Endothelial cell of umbilical vein (primary cell): Measurements from ENCODE around the gene CDC42EP4. TPM values are rescaled to one million over a fixed set of nuclear protein-coding genes. Genes with fewer than 3 reads are reported as not detected.
A peak's percentile ranks its signal among the peaks of the same experiment; 100 is the strongest.

Experiments used
- BruUV-seq: library from RNA; stranded (reverse); fragments of 400-500 nt; replicated peaks from 2 replicates; lab custom pipeline; 2021; lab: Mats Ljungman, UMichigan
- CTCF ChIA-PET: fragments of 300-600, 350-600 bp; sonication (Branson Sonifier 250); formaldehyde crosslinking; loops from one replicate; lab custom pipeline; 2021; ENCODE audit warnings: antibody characterized with exemption, inconsistent platforms; lab: Charles Lee
- POLR2A ChIA-PET: fragments of 300-600, 350-600 bp; sonication (Branson Sonifier 250); formaldehyde crosslinking; loops from one replicate; lab custom pipeline; 2021; ENCODE audit warnings: antibody characterized with exemption, inconsistent platforms; lab: Charles Lee
- DNase-seq: peaks from one replicate; pipeline ENCODE4 v3.0.0-alpha.2; 2011; ENCODE audit warnings: low read depth, low spot score
- FAIRE-seq: peaks from 2 replicates; lab custom pipeline; 2011; peaks lifted over from hg19 to GRCh38; lab: Jason Lieb, UNC
- H2AFZ ChIP-seq: 2 replicates; pipeline ENCODE4 v1.6.0; 2012; ENCODE audit warnings: low read depth, low read length, control low read depth, inconsistent platforms
- H3K27ac ChIP-seq: 2 replicates; pipeline ENCODE4 v1.5.1; 2011; ENCODE audit warnings: low read depth, mild to moderate bottlenecking, control low read depth, low read length, moderate library complexity; ENCODE audit not compliant: insufficient read depth
- H3K27me3 ChIP-seq, 2 experiments: 2 replicates each; pipeline versions ENCODE4 v1.6.0 to v1.6.1; 2011; ENCODE audit warnings: low read length in 2 of 2, mixed read lengths in 1 of 2; ENCODE audit not compliant: control insufficient read depth in 2 of 2, insufficient read depth in 2 of 2
- H3K36me3 ChIP-seq, 2 experiments: 2 replicates in 1 of 2; 3 replicates in 1 of 2; pipeline ENCODE4 v1.5.1; 2011; ENCODE audit warnings: low read length in 2 of 2, mild to moderate bottlenecking in 1 of 2, moderate library complexity in 1 of 2; ENCODE audit not compliant: control insufficient read depth in 2 of 2, insufficient read depth in 2 of 2; ENCODE audit errors: extremely low read depth in 1 of 2
- H3K4me1 ChIP-seq: 3 replicates; pipeline ENCODE4 v1.5.1; 2011; ENCODE audit warnings: mild to moderate bottlenecking, low read length; ENCODE audit not compliant: control insufficient read depth, insufficient read depth; ENCODE audit errors: extremely low read depth
- H3K4me2 ChIP-seq: 2 replicates; pipeline ENCODE4 v1.6.1; 2011; ENCODE audit warnings: low read length, control low read depth, mixed read lengths; ENCODE audit not compliant: insufficient read depth
- H3K4me3 ChIP-seq, 3 experiments: fragments of 200-600 bp in 1 of 3; sonication (generic), shearing (Covaris generic) in 1 of 3; replicated peaks in 1 of 3; 2 replicates each; pipeline ENCODE4 v1.5.1; 2011 to 2016; ENCODE audit warnings: control low read depth in 3 of 3, low read length in 3 of 3, mild to moderate bottlenecking in 2 of 3, inconsistent platforms in 1 of 3, low read depth in 1 of 3, moderate library complexity in 1 of 3; ENCODE audit not compliant: insufficient read depth in 1 of 3
- H3K79me2 ChIP-seq: 2 replicates; pipeline ENCODE4 v1.6.0; 2012; ENCODE audit warnings: low read length, inconsistent platforms; ENCODE audit not compliant: control insufficient read depth, insufficient read depth
- H3K9ac ChIP-seq: replicated peaks from 2 replicates; pipeline ENCODE3; 2011; ENCODE audit warnings: low read length, control low read depth; ENCODE audit not compliant: insufficient read depth; ENCODE audit errors: extremely low read depth
- H3K9me1 ChIP-seq: replicated peaks from 3 replicates; pipeline ENCODE4 v1.6.0; 2011; ENCODE audit warnings: mild to moderate bottlenecking, low read length; ENCODE audit not compliant: control insufficient read depth, insufficient read depth; ENCODE audit errors: extremely low read depth
- H3K9me3 ChIP-seq: replicated peaks from 2 replicates; pipeline ENCODE4 v1.5.1; 2012; ENCODE audit warnings: low read length, inconsistent platforms; ENCODE audit not compliant: control insufficient read depth, insufficient read depth
- H4K20me1 ChIP-seq: replicated peaks from 2 replicates; pipeline ENCODE3; 2011; ENCODE audit warnings: mild to moderate bottlenecking, low read length; ENCODE audit not compliant: control insufficient read depth, insufficient read depth; ENCODE audit errors: extremely low read depth
- EZH2 ChIP-seq: IDR thresholded peaks from 2 replicates; pipeline ENCODE4 v1.6.1; 2012; ENCODE audit warnings: borderline replicate concordance, low read depth, mild to moderate bottlenecking, moderate library complexity, low read length, inconsistent platforms; ENCODE audit not compliant: severe bottlenecking
- FOS ChIP-seq: IDR thresholded peaks from 2 replicates; pipeline ENCODE4 v1.6.1; 2011; ENCODE audit warnings: mild to moderate bottlenecking, low read length, moderate library complexity, borderline replicate concordance; ENCODE audit not compliant: insufficient read depth
- GATA2 ChIP-seq: IDR thresholded peaks from 2 replicates; pipeline ENCODE4 v1.7.0; 2011; ENCODE audit warnings: low read depth, mild to moderate bottlenecking, moderate library complexity, mixed read lengths, low read length; ENCODE audit not compliant: insufficient read length, insufficient read depth
- JUN ChIP-seq: IDR thresholded peaks from 2 replicates; pipeline ENCODE4 v1.6.1; 2011; ENCODE audit warnings: borderline replicate concordance, low read depth; ENCODE audit not compliant: insufficient read length, insufficient read depth
- MYC ChIP-seq: IDR thresholded peaks from one replicate; pipeline ENCODE4 v1.6.1; 2011; ENCODE audit warnings: mild to moderate bottlenecking, low read depth, low read length
- POLR2A ChIP-seq: IDR thresholded peaks from 2 replicates; pipeline ENCODE4 v1.6.1; 2012; ENCODE audit warnings: low read depth, mild to moderate bottlenecking, control low read depth, low read length
- POLR2AphosphoS5 ChIP-seq: IDR thresholded peaks from 2 replicates; pipeline ENCODE4 v1.6.1; 2012; ENCODE audit warnings: low read depth, mild to moderate bottlenecking, control low read depth, low read length, moderate library complexity; ENCODE audit not compliant: insufficient read depth
- dilution Hi-C: fragments of 300-500 bp; cut with MboI; formaldehyde crosslinking; loops from one replicate; pipeline ENCODE4 v1.15.0; 2019; ENCODE audit warnings: low sequenced_read_pairs; ENCODE audit not compliant: extremely low pct_ligation_motif_present
- intact Hi-C: fragments of 100-400 bp; cut with micrococcal nuclease; formaldehyde crosslinking; loops from one replicate; pipeline ENCODE4 v1.10.0; 2022
- polyA plus RNA-seq, 4 experiments: library from polyadenylated mRNA; depleted of rRNA in 3 of 4; stranded (reverse) in 3 of 4; unstranded in 1 of 4; fragments of >200 nt; gene quantifications; 2 replicates each; pipeline versions ENCODE4 v1.2.1 to v1.2.3, GENCODE V29; 2011 to 2012; ENCODE audit warnings: missing spikeins in 1 of 4
- total RNA-seq: library from RNA; stranded (reverse); gene quantifications from 2 replicates; pipeline ENCODE4 v1.2.3, GENCODE V29; 2021
- TF ChIP-seq, protein P1 (sequence below), 2 donors: IDR thresholded peaks; 1 replicate in 1 of 2; 2 replicates in 1 of 2; pipeline ENCODE4 v1.5.1; 2011; ENCODE audit warnings: low read length in 2 of 2, mild to moderate bottlenecking in 2 of 2, moderate library complexity in 2 of 2, control low read depth in 1 of 2, inconsistent platforms in 1 of 2, low read depth in 1 of 2; ENCODE audit not compliant: insufficient read depth in 1 of 2; ENCODE audit errors: extremely low read depth in 1 of 2
- TF ChIP-seq, protein P2 (sequence below): IDR thresholded peaks from 2 replicates; pipeline ENCODE4 v1.6.1; 2011; ENCODE audit not compliant: insufficient read depth, insufficient read length

The CDC42EP4 gene
- total and polyA plus RNA-seq, 2 donors (not counting 3 experiments of a cell fraction or from before 2014, with no cell fraction given): 11.4 to 19.6 TPM

DNA sequence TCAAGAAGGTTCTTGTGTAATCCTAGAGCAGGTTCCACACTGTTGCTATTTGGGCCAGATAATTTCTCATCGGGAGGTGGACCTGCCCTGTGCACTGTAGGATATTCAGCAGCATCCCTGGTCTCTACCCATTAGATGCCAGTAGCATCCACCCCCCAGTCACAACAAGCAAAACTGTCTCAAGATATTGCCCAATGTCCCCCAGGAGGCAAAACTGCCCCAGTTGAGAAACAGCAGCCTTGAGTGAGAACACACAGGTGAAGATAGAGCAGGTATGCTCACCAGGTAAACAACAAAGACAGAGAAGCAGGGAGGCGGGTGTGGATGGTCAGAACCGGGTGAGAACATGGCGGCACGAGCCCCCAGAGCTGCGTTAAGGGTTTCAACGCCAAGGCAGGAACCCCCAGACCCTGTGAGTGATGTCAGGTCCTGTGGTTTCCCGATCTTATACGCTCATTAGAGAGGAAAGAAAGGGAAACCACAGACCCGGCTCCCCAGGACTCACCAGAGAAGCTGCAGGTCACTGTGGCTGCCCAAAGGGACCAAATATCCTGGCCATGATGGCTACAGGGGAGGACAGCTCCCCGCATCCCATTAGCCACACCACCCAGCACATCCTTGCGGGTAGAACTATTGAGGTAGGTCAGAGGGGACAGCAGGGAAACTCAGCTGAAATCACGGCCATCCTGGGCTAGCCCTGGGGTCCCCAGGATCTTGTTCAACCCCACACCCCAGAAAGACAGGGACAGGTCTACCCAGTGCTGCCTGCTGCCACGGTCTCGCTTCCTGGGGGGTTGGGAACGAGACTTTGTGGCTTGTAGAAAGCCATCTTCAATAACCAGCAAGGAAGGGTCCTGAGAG is 21.2 kb downstream of the CDC42EP4 start:
- Histone ChIP-seq H4K20me1 (no peaks in the 10 kb centered on the region), H3K9me3 (no peaks in the 10 kb centered on the region), H3K9me1 (no peaks in the 10 kb centered on the region), H3K4me1 (peaks cover 25% of the 10 kb centered on the region), H3K9ac (no peak overlapping the region), H3K36me3 (peaks cover 0 to 2% of the 10 kb centered on the region in 2 experiments), H3K4me3 (no peak overlapping the region), H3K27me3 (no peaks in the 10 kb centered on the region), H3K4me2 (no peak overlapping the region), H3K79me2 (peaks cover 52% of the 10 kb centered on the region), H2AFZ (no peak overlapping the region), H3K27ac (peak overlapping the region; percentile 79)
- POLR2A ChIA-PET: interaction anchor here (0.5 kb wide), 1 partner anchor 56 kb away, joined by 3 read pairs; no protein-coding TSS in a partner anchor
- no TSS peak for BruUV-seq
- CTCF ChIA-PET: interaction anchor here (0.6 to 3.3 kb wide), 6 partner anchors 9 to 734 kb away, joined by 3 to 17 read pairs (median 4); partner anchors contain the start of gene CDC42EP4
- DNase-seq: no peak
- FAIRE-seq: no peak
- intact Hi-C loops (loop anchor here (5.0 kb wide), 1 partner anchor 58 kb away; a partner anchor contains a TSS), dilution Hi-C loops (no loop called here)
- TF ChIP-seq, protein P1, sequence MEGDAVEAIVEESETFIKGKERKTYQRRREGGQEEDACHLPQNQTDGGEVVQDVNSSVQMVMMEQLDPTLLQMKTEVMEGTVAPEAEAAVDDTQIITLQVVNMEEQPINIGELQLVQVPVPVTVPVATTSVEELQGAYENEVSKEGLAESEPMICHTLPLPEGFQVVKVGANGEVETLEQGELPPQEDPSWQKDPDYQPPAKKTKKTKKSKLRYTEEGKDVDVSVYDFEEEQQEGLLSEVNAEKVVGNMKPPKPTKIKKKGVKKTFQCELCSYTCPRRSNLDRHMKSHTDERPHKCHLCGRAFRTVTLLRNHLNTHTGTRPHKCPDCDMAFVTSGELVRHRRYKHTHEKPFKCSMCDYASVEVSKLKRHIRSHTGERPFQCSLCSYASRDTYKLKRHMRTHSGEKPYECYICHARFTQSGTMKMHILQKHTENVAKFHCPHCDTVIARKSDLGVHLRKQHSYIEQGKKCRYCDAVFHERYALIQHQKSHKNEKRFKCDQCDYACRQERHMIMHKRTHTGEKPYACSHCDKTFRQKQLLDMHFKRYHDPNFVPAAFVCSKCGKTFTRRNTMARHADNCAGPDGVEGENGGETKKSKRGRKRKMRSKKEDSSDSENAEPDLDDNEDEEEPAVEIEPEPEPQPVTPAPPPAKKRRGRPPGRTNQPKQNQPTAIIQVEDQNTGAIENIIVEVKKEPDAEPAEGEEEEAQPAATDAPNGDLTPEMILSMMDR (IDR thresholded peaks at IDR 0.05; ENCODE audit: extremely low read depth in 1 of 2, insufficient read depth in 1 of 2, low read depth in 1 of 2, low read length in 2 of 2): no peak
- TF ChIP-seq MYC (no peak), EZH2 (no peak), POLR2AphosphoS5 (no peak), JUN (no peak), POLR2A (no peak), GATA2 (no peak), FOS (no peak)
- TF ChIP-seq, protein P2, sequence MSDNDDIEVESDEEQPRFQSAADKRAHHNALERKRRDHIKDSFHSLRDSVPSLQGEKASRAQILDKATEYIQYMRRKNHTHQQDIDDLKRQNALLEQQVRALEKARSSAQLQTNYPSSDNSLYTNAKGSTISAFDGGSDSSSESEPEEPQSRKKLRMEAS: no peak
